ENCODE data around the gene LAMA2.

Gene LAMA2

GRCh38 chr6:128886706-128887105 is 3.8 kb downstream of the LAMA2 start:
- H3K36me3 ChIP-seq (replicated peaks) = no peaks in the 10 kb centered on the region
- no peak overlapping the region for H3K27ac ChIP-seq
- in situ Hi-C loops (cut with HindIII; ENCODE audit: low pct_ligation_motif_present, low sequenced_read_pairs) = no loop called here
- H3K27me3 ChIP-seq (replicated peaks) = no peaks in the 10 kb centered on the region
- H3K4me3 ChIP-seq (ENCODE audit: low read depth, low read length) = no peak overlapping the region
- no peak for TF ChIP-seq CTCF (IDR thresholded peaks at IDR 0.05; ENCODE audit: low read depth, low read length, missing control alignments)
- no peak for DNase-seq

- no peak for TF ChIP-seq CTCF (IDR thresholded peaks at IDR 0.05; ENCODE audit: low read depth, low read length, missing control alignments)
- no peak overlapping the region for H3K4me3 ChIP-seq (ENCODE audit: low read depth, low read length)
- DNase-seq = no peak
- no peak overlapping the region for H3K27ac ChIP-seq
- in situ Hi-C loops (cut with HindIII; ENCODE audit: low pct_ligation_motif_present, low sequenced_read_pairs) = no loop called here
- H3K36me3 ChIP-seq (replicated peaks) = no peaks in the 10 kb centered on the region
- no peaks in the 10 kb centered on the region for H3K27me3 ChIP-seq (replicated peaks)
Observed at GRCh38 chr6:128888444-128889175, 5.7 kb downstream of the LAMA2 start.

- TF ChIP-seq CTCF (IDR thresholded peaks at IDR 0.05; ENCODE audit: low read depth, low read length, missing control alignments) = no peak
- Histone ChIP-seq H3K4me3 (ENCODE audit: low read depth, low read length) (no peak overlapping the region), H3K27ac (no peak overlapping the region), H3K27me3 (replicated peaks) (no peaks in the 10 kb centered on the region), H3K36me3 (replicated peaks) (no peaks in the 10 kb centered on the region)
- no peak for DNase-seq
- in situ Hi-C loops (cut with HindIII; ENCODE audit: low pct_ligation_motif_present, low sequenced_read_pairs) = no loop called here
Observed at GRCh38 chr6:128889870-128890269, 6.9 kb downstream of the LAMA2 start.

- no peak overlapping the region for H3K27ac ChIP-seq
- H3K27me3 ChIP-seq (replicated peaks) = no peaks in the 10 kb centered on the region
- no peak for TF ChIP-seq CTCF (IDR thresholded peaks at IDR 0.05; ENCODE audit: low read depth, low read length, missing control alignments)
- H3K4me3 ChIP-seq (ENCODE audit: low read depth, low read length) = no peak overlapping the region
- in situ Hi-C loops (cut with HindIII; ENCODE audit: low pct_ligation_motif_present, low sequenced_read_pairs) = no loop called here
- no peaks in the 10 kb centered on the region for H3K36me3 ChIP-seq (replicated peaks)
- DNase-seq = no peak
Observed at GRCh38 chr6:128892079-128892478, 9.1 kb downstream of the LAMA2 start.

GRCh38 chr6:128899341-128900050 is 16.6 kb downstream of the LAMA2 start:
- Histone ChIP-seq H3K36me3 (replicated peaks) (no peaks in the 10 kb centered on the region), H3K4me3 (ENCODE audit: low read depth, low read length) (no peak overlapping the region), H3K27ac (no peak overlapping the region), H3K27me3 (replicated peaks) (no peaks in the 10 kb centered on the region)
- TF ChIP-seq CTCF (IDR thresholded peaks at IDR 0.05; ENCODE audit: low read depth, low read length, missing control alignments) = no peak
- in situ Hi-C loops (cut with HindIII; ENCODE audit: low pct_ligation_motif_present, low sequenced_read_pairs) = no loop called here
- DNase-seq = no peak
